Lower lobe of right lung (tissue), 2 donors: ENCODE results near the gene CBX2. TPM values are rescaled to one million over a fixed set of nuclear protein-coding genes. Genes with fewer than 3 reads are reported as not detected.
A peak's percentile ranks its signal among the peaks of the same experiment; 100 is the strongest.

Experiments used
- ATAC-seq, 2 donors: fragments of 200-7000 bp; cut with Tn5 transposase; one replicate each; pipeline ENCODE4 v1.9.1; 2020 to 2022; ENCODE audit warnings: mild to moderate bottlenecking in 2 of 2, moderate library complexity in 2 of 2
- DNase-seq: peaks from one replicate; pipeline ENCODE4 v3.0.0-alpha.2; 2020
- H3K27ac ChIP-seq: fragments of 200-600 bp; one replicate; pipeline ENCODE4 v1.8.0; 2022
- H3K27me3 ChIP-seq: fragments of 200-600 bp; one replicate; pipeline ENCODE4 v1.8.0; 2022; ENCODE audit warnings: low read depth
- H3K36me3 ChIP-seq: fragments of 200-600 bp; one replicate; pipeline ENCODE4 v1.8.0; 2022; ENCODE audit warnings: mild to moderate bottlenecking
- H3K4me1 ChIP-seq: fragments of 200-600 bp; one replicate; pipeline ENCODE4 v1.8.0; 2022
- H3K4me3 ChIP-seq: fragments of 200-600 bp; one replicate; pipeline ENCODE4 v1.8.0; 2022; ENCODE audit warnings: mild to moderate bottlenecking
- H3K9me3 ChIP-seq: fragments of 200-600 bp; one replicate; pipeline ENCODE4 v1.8.0; 2022
- intact Hi-C: fragments of 100-400 bp; cut with DNase I; formaldehyde crosslinking; loops from one replicate; pipeline ENCODE4 v1.11.0; 2022
- total RNA-seq: library from RNA; stranded (reverse); fragmentation: NEBNext Ultra II Directional; extraction: Animal tissue kit (Norgen Biotek cat#: 25700); gene quantifications from one replicate; pipeline ENCODE4 v1.2.1, GENCODE V29; 2021
- TF ChIP-seq, protein P1 (sequence below): fragments of 200-600 bp; IDR thresholded peaks from one replicate; pipeline ENCODE4 v1.8.0; 2022; ENCODE audit warnings: antibody characterized with exemption, mild to moderate bottlenecking
- donor health status: DM: no; HTN: yes; CAD: no; lungs with severe emphysema.

CBX2 gene
- total RNA-seq, 1 donor from 2014 or later, result 3.9 TPM

DNA sequence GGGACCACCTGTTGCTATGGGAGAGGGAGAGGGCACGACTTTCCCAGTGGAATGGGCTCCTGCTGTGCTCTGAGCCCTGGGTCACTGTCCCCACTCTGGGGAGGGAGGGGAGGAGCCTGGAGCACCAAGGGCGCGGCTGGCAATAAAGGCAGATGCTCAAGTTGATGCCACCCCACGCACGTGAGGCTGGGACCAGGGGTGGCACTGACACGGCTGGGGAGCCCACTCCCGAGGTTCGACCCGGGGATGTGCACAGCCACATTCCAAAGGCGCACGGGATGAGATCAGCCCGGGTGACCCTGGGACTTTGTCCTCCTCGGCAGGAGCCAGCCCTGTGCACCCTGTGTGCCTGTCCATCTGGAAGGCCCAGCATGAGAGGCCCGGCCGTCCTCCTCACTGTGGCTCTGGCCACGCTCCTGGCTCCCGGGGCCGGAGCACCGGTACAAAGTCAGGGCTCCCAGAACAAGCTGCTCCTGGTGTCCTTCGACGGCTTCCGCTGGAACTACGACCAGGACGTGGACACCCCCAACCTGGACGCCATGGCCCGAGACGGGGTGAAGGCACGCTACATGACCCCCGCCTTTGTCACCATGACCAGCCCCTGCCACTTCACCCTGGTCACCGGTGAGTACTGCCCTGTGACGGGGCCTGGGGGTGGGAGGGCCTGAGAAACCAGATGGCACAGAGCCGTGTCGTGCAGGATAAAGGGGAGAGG lies 47.0 kb upstream of the CBX2 start, which contains the start of gene ENPP7:
TSS of gene ENPP7 (plus strand) at position 175 of the 715 bp plus-strand sequence. CDS start at position 372, 197 bp downstream.
- H3K9me3 ChIP-seq, result no peaks in the 10 kb centered on the region
- no peak for DNase-seq
- H3K36me3 ChIP-seq, result no peaks in the 10 kb centered on the region
- no peaks in the 10 kb centered on the region for H3K27me3 ChIP-seq
- TF ChIP-seq, protein P1, sequence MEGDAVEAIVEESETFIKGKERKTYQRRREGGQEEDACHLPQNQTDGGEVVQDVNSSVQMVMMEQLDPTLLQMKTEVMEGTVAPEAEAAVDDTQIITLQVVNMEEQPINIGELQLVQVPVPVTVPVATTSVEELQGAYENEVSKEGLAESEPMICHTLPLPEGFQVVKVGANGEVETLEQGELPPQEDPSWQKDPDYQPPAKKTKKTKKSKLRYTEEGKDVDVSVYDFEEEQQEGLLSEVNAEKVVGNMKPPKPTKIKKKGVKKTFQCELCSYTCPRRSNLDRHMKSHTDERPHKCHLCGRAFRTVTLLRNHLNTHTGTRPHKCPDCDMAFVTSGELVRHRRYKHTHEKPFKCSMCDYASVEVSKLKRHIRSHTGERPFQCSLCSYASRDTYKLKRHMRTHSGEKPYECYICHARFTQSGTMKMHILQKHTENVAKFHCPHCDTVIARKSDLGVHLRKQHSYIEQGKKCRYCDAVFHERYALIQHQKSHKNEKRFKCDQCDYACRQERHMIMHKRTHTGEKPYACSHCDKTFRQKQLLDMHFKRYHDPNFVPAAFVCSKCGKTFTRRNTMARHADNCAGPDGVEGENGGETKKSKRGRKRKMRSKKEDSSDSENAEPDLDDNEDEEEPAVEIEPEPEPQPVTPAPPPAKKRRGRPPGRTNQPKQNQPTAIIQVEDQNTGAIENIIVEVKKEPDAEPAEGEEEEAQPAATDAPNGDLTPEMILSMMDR, result no peak
- H3K4me1 ChIP-seq, result peaks cover 16% of the 10 kb centered on the region
- H3K27ac ChIP-seq, result no peak within 1 kb of the TSS
- intact Hi-C loops, result no loop called here
- ATAC-seq, result peak in 1 of 2 donors; percentile 4
- no peak within 1 kb of the TSS for H3K4me3 ChIP-seq

DNA sequence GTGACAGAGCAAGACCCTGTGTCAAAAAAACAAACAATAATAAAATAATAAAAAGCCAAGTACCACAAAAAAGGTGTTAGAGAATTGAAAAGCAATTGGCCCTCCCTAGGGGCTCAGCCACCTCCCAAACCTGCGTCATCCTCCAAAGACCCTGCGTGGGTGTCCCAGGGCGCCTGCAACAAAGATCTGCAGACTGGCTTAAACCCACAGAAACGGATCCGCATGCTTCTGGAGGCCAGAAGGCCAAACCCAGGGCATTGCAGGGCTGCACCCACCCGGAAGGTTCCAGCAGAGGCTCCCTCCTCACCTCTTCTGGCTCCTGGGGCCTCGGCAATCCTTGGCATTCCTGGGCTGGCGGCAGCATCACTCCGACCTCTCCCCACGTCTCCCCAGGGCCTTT lies 45.7 kb upstream of the CBX2 start:
- Histone ChIP-seq H3K27ac (no peak overlapping the region), H3K4me1 (peaks cover 16% of the 10 kb centered on the region), H3K4me3 (peak overlapping the region; percentile 35), H3K9me3 (no peaks in the 10 kb centered on the region), H3K27me3 (peaks cover 3% of the 10 kb centered on the region), H3K36me3 (no peaks in the 10 kb centered on the region)
- intact Hi-C loops, result no loop called here
- DNase-seq (no peak), ATAC-seq (no peak)
- TF ChIP-seq, protein P1, result no peak

DNA sequence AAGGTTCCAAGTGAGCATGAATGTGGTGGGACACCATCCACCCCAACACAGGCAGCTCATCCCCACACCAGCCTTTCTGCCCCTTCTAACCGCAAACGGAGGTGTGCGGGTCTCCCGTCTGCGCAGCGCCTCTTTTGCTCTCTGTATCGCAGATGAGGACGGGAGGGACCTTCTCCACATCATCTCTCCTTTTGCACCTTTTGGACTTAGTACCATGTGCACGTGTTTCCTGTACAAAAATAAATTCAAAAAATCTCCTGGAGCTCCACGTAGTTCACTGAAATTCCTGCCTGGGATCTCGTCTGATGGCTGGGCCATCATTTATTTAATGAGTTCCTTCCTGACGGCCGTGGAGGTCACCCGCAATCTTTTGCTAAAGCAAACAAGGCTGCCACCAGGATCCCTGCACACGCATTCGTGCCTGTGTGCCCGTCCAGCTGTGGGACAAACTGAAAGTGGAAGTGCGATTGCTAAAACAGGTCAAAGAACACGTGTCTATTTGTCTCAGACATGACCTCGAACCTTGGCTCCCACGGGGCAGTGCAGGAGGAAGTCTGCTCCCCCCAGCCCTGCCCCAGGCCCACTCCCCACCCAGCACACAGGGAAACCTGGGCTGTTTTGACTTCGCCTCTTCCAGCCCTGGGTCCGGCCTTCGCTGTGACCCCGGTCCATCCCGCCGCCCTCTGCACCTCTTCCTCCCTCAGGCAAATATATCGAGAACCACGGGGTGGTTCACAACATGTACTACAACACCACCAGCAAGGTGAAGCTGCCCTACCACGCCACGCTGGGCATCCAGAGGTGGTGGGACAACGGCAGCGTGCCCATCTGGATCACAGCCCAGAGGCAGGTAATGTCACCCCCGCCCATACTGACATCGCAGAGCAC lies 44.9 kb upstream of the CBX2 start:
- Histone ChIP-seq H3K36me3 (no peaks in the 10 kb centered on the region), H3K4me3 (peak overlapping the region; percentile 35), H3K9me3 (no peaks in the 10 kb centered on the region), H3K27ac (peak overlapping the region; percentile 51), H3K4me1 (peaks cover 16% of the 10 kb centered on the region), H3K27me3 (peaks cover 7% of the 10 kb centered on the region)
- DNase-seq (no peak), ATAC-seq (peak; percentile 37)
- intact Hi-C loops, result no loop called here
- TF ChIP-seq, protein P1, result no peak

DNA sequence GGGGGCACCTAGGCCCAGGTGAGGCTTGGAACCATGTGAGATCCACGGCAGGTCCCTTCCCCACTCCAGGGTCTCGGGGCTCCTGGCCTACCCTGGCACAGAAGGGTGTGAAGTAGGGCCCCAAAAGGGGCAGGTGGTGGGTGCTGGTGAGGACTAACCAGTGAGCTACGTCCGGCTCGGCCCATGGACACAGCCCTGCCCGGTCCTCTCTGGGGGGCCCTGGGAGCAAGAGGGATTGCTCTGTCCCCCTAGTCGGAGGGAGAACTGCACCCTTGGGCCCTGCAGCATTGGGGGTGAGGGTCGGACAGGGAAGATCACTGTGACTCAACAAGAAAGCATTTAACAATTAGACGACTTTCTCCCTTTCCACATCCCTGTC lies 44.3 kb upstream of the CBX2 start:
- intact Hi-C loops, result no loop called here
- H3K4me1 ChIP-seq, result peaks cover 16% of the 10 kb centered on the region
- peak overlapping the region; percentile 51 for H3K27ac ChIP-seq
- TF ChIP-seq, protein P1, result no peak
- H3K4me3 ChIP-seq, result peak overlapping the region; percentile 35
- no peaks in the 10 kb centered on the region for H3K36me3 ChIP-seq
- ATAC-seq (no peak), DNase-seq (no peak)
- H3K27me3 ChIP-seq, result peaks cover 7% of the 10 kb centered on the region
- no peaks in the 10 kb centered on the region for H3K9me3 ChIP-seq

DNA sequence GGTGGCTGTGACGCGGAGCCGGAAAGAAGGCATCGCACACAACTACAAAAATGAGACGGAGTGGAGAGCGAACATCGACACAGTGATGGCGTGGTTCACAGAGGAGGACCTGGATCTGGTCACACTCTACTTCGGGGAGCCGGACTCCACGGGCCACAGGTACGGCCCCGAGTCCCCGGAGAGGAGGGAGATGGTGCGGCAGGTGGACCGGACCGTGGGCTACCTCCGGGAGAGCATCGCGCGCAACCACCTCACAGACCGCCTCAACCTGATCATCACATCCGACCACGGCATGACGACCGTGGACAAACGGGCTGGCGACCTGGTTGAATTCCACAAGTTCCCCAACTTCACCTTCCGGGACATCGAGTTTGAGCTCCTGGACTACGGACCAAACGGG lies 42.9 kb upstream of the CBX2 start:
- Histone ChIP-seq H3K36me3 (no peaks in the 10 kb centered on the region), H3K4me3 (no peak overlapping the region), H3K27ac (no peak overlapping the region), H3K9me3 (no peaks in the 10 kb centered on the region), H3K27me3 (peaks cover 12% of the 10 kb centered on the region), H3K4me1 (peaks cover 16% of the 10 kb centered on the region)
- intact Hi-C loops, result no loop called here
- no peak for DNase-seq
- no peak for ATAC-seq
- TF ChIP-seq, protein P1, result no peak
